HepG2 (cell line): Measurements from ENCODE around the gene BARX1. TPM values are rescaled to one million over a fixed set of nuclear protein-coding genes. Genes with fewer than 3 reads are reported as not detected.

ENCODE experiments used
- ATAC-seq: fragments of 200-7000 bp; cut with Tn5 transposase; 3 replicates; pipeline ENCODE4 v1.9.1; 2020; ENCODE audit warnings: mild to moderate bottlenecking, moderate library complexity
- BruUV-seq: library from RNA; stranded (reverse); fragments of 400-500 nt; replicated peaks from 2 replicates; lab custom pipeline; 2021; lab: Mats Ljungman, UMichigan
- CTCF ChIA-PET: fragments of 300-600 bp; formaldehyde crosslinking; extraction: SDS; loops from one replicate; lab custom pipeline; 2021; ENCODE audit warnings: low total read pairs, inconsistent platforms, low intra/inter-chr PET ratio; lab: Yijun Ruan, JAX
- POLR2A ChIA-PET: fragments of 350-600 bp; sonication (Branson Sonifier 250); formaldehyde crosslinking; loops from one replicate; lab custom pipeline; 2020; ENCODE audit warnings: antibody characterized with exemption, inconsistent platforms; lab: Yijun Ruan, JAX
- DNase-seq: peaks from one replicate; pipeline ENCODE4 v3.0.0-alpha.2; 2015; ENCODE audit warnings: low spot score
- FAIRE-seq: peaks from 3 replicates; lab custom pipeline; 2011; peaks lifted over from hg19 to GRCh38; lab: Jason Lieb, UNC
- H2AFZ ChIP-seq: one replicate; pipeline ENCODE4 v1.6.1; 2011; ENCODE audit warnings: low read length, inconsistent platforms
- H3K27ac ChIP-seq: fragments of 300-600 bp; 3 replicates; pipeline ENCODE4 v1.8.0; 2011; ENCODE audit warnings: mixed run types, mild to moderate bottlenecking, mixed read lengths, low read length, inconsistent platforms; ENCODE audit not compliant: insufficient read depth; ENCODE audit errors: extremely low read length
- H3K27me3 ChIP-seq, 2 experiments: fragments of 200-600 bp in 1 of 2; 2 replicates in 1 of 2; 3 replicates in 1 of 2; pipeline versions ENCODE4 v1.6.0 to v1.8.0; 2011; ENCODE audit warnings: low read length in 2 of 2, mild to moderate bottlenecking in 2 of 2, moderate library complexity in 2 of 2, inconsistent platforms in 1 of 2; ENCODE audit not compliant: insufficient read depth in 2 of 2, control insufficient read depth in 1 of 2
- H3K36me3 ChIP-seq, 2 experiments: fragments of 200-600 bp in 1 of 2; replicated peaks in 1 of 2; 2 replicates in 1 of 2; 3 replicates in 1 of 2; pipeline versions ENCODE4 v1.5.1 to v1.8.0; 2011; ENCODE audit warnings: low read length in 2 of 2, inconsistent platforms in 1 of 2; ENCODE audit not compliant: insufficient read depth in 2 of 2, control insufficient read depth in 1 of 2
- H3K4me1 ChIP-seq: 2 replicates; pipeline ENCODE4 v1.5.1; 2012; ENCODE audit warnings: low read length, inconsistent platforms; ENCODE audit not compliant: insufficient read depth
- H3K4me2 ChIP-seq: 2 replicates; pipeline ENCODE4 v1.6.0; 2011; ENCODE audit warnings: low read depth, low read length, inconsistent platforms
- H3K4me3 ChIP-seq, 3 experiments: fragments of 200-600 bp in 1 of 3; sonication (generic), shearing (Covaris generic) in 1 of 3; replicated peaks in 1 of 3; 2 replicates each; pipeline ENCODE4 v1.5.1; 2011 to 2016; ENCODE audit warnings: low read length in 3 of 3, inconsistent platforms in 2 of 3, low read depth in 2 of 3, mild to moderate bottlenecking in 2 of 3, control low read depth in 1 of 3, mixed read lengths in 1 of 3; ENCODE audit not compliant: insufficient read depth in 1 of 3
- H3K79me2 ChIP-seq: one replicate; pipeline ENCODE4 v1.6.1; 2011; ENCODE audit warnings: low read length, inconsistent platforms; ENCODE audit not compliant: insufficient read depth
- H3K9ac ChIP-seq: 2 replicates; pipeline ENCODE4 v1.6.0; 2011; ENCODE audit warnings: mild to moderate bottlenecking, low read depth, low read length, inconsistent platforms; ENCODE audit not compliant: insufficient read depth
- H3K9me3 ChIP-seq: 2 replicates; pipeline ENCODE4 v1.5.1; 2012; ENCODE audit warnings: mild to moderate bottlenecking, low read length
- H4K20me1 ChIP-seq: 2 replicates; pipeline ENCODE4 v1.6.0; 2011; ENCODE audit warnings: inconsistent platforms, mild to moderate bottlenecking, low read length, moderate library complexity; ENCODE audit not compliant: insufficient read depth
- JUNB ChIP-seq: sonication (generic); formaldehyde crosslinking; IDR thresholded peaks from 2 replicates; pipeline ENCODE4 v1.8.0; 2022; ENCODE audit warnings: missing genetic modification reagents, mild to moderate bottlenecking, borderline replicate concordance
- ZNF292 ChIP-seq: sonication (generic); formaldehyde crosslinking; IDR thresholded peaks from 2 replicates; pipeline ENCODE4 v1.8.1; 2022; ENCODE audit warnings: mild to moderate bottlenecking, low read depth, missing genetic modification reagents, borderline replicate concordance
- ZNF629 ChIP-seq: sonication (generic); formaldehyde crosslinking; conservative IDR thresholded peaks from 2 replicates; pipeline ENCODE4 v1.5.0; 2020; ENCODE audit warnings: missing genetic modification reagents
- WGBS: methylation state at CpG from one replicate; pipeline ENCODE4 v1.1.6; 2017; ENCODE audit warnings: low lambda C conversion rate; 5-methylcytosine and 5-hydroxymethylcytosine counted together
- in situ Hi-C: cut with HindIII; loops from 2 replicates; pipeline ENCODE4 v1.10.0; 2017; ENCODE audit warnings: low pct_unique_long_range_greater_than_20kb; ENCODE audit not compliant: extremely low pct_ligation_motif_present
- intact Hi-C: fragments of 100-400 bp; cut with micrococcal nuclease; formaldehyde crosslinking; loops from one replicate; pipeline ENCODE4 v1.10.0; 2022; ENCODE audit not compliant: unreplicated experiment
- polyA plus RNA-seq, 8 experiments: library from polyadenylated mRNA; depleted of rRNA in 3 of 8; stranded (reverse) in 7 of 8; unstranded in 1 of 8; fragments of >200 nt; fragmentation: Illumina TruSeq in 4 of 8; extraction: Trizol in 4 of 8; gene quantifications; 2 replicates each; pipeline versions ENCODE4 v1.2.1 to v1.2.3, GENCODE V29; 2011 to 2016; ENCODE audit warnings: low read depth in 4 of 8, missing spikeins in 1 of 8, mixed read lengths in 1 of 8; ENCODE audit not compliant: insufficient read depth in 1 of 8
- total RNA-seq, 5 experiments: library from RNA; depleted of rRNA; stranded (reverse); fragments of >200 nt; fragmentation: Illumina TruSeq; extraction: Trizol; gene quantifications; 2 replicates each; pipeline ENCODE4 v1.2.3, GENCODE V29; 2016; ENCODE audit warnings: low read depth in 1 of 5
- TF ChIP-seq, protein P1 (sequence below): sonication (generic); formaldehyde crosslinking; IDR thresholded peaks from 2 replicates; pipeline ENCODE4 v1.5.0; 2020; ENCODE audit warnings: mild to moderate bottlenecking, missing genetic modification reagents, moderate library complexity
- TF ChIP-seq, protein P2 (sequence below): sonication (generic); formaldehyde crosslinking; IDR thresholded peaks from 2 replicates; pipeline ENCODE4 v1.5.0; 2020; ENCODE audit warnings: mild to moderate bottlenecking, missing genetic modification reagents

The BARX1 gene
- total and polyA plus RNA-seq, 2 of the 13 experiments (the other 11 are each of a cell fraction or from before 2014, with no cell fraction given) = not detected

DNA sequence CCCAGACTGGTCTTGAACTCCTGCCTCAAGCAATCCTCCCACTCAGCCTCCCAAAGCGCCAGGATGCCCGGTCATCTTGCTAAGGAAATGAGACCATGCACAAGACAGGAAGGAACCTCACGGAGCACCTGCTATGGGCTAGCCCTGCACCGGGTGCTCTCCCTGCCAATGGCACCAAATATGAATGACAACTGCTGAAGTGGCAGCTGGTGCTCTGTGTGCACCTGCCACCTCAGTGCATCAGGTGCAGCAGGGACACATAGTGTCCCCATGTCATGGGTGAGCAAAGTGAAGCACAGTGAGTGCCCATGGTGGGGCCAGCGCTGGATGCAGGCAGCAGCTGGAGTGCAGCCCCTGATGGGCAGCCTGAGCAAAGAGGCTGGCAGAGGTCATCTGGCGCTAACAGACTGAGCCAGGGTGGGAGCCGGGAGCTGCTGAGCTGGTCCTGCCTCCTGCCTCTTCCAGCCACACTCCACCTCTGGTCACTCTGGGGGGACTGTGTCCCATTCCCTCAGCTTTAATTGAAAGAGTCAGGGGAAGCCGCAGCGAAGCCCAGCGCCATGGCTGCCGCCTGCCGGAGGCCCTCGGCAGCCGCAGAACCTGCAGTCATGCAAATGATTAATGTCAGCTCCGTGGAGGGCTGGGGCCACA lies 46.4 kb downstream of the BARX1 start:
- Histone ChIP-seq H3K4me3 (no peak overlapping the region), H3K79me2 (no peaks in the 10 kb centered on the region), H2AFZ (no peak overlapping the region), H3K4me1 (no peaks in the 10 kb centered on the region), H3K27ac (no peak overlapping the region), H4K20me1 (no peaks in the 10 kb centered on the region), H3K9me3 (no peaks in the 10 kb centered on the region), H3K4me2 (no peak overlapping the region), H3K36me3 (no peaks in the 10 kb centered on the region), H3K9ac (no peak overlapping the region), H3K27me3 (peaks cover 5 to 28% of the 10 kb centered on the region in 2 experiments; a peak in 3 of 5 replicates)
- ChIA-PET POLR2A (no interaction called here), CTCF (no interaction called here)
- FAIRE-seq (no peak), DNase-seq (no peak), ATAC-seq (peak; percentile 32; the same call in 2 of the 3 replicates)
- WGBS = 49% methylated on average over 11 of the region's 15 CpGs
- intact Hi-C loops (no loop called here), in situ Hi-C loops (no loop called here)
- no TSS peak for BruUV-seq
- TF ChIP-seq ZNF292 (CRISPR knock-in tag) (no peak), JUNB (CRISPR knock-in tag) (no peak)
- TF ChIP-seq, protein P1, sequence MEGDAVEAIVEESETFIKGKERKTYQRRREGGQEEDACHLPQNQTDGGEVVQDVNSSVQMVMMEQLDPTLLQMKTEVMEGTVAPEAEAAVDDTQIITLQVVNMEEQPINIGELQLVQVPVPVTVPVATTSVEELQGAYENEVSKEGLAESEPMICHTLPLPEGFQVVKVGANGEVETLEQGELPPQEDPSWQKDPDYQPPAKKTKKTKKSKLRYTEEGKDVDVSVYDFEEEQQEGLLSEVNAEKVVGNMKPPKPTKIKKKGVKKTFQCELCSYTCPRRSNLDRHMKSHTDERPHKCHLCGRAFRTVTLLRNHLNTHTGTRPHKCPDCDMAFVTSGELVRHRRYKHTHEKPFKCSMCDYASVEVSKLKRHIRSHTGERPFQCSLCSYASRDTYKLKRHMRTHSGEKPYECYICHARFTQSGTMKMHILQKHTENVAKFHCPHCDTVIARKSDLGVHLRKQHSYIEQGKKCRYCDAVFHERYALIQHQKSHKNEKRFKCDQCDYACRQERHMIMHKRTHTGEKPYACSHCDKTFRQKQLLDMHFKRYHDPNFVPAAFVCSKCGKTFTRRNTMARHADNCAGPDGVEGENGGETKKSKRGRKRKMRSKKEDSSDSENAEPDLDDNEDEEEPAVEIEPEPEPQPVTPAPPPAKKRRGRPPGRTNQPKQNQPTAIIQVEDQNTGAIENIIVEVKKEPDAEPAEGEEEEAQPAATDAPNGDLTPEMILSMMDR (CRISPR knock-in tag) = peak; percentile 32; the same call in 1 of the 2 replicates

DNA sequence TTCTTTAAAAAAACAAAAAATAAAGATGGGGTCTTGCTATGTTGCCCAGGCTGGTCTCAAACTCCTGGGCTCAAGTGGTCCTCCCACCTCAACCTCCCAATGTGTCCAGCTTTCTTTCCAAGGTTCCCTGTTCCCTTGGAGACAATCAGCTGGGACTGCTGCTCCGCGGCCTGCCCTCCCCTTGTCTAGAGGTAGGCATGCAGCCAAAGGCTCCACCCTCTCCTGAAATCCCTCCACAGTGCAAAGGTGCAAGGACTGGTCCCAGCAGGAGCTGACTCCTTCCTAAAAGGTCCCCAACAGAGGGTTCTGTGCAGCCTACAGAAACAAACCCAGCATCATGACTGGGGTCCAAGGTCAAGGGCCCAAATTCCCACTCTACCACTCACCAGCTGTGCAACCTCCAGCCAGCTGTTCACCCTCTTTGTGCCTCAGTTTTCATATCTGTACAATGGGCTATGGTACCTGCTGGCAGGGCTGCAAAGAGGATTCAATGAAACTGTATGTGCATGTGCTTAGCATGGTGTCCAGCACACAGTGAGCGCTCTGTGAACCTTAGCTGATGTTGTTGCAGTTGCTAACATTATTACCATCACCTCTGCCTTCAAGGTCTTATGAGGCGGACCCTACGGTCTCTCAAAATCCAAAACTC lies 47.5 kb downstream of the BARX1 start:
- Histone ChIP-seq H3K9ac (no peak overlapping the region), H3K79me2 (no peaks in the 10 kb centered on the region), H3K9me3 (no peaks in the 10 kb centered on the region), H4K20me1 (no peaks in the 10 kb centered on the region), H3K4me2 (no peak overlapping the region), H3K27me3 (peaks cover 5 to 24% of the 10 kb centered on the region in 2 experiments; a peak in 3 of 5 replicates), H3K36me3 (no peaks in the 10 kb centered on the region), H3K4me3 (no peak overlapping the region), H2AFZ (no peak overlapping the region), H3K4me1 (no peaks in the 10 kb centered on the region), H3K27ac (no peak overlapping the region)
- in situ Hi-C loops (no loop called here), intact Hi-C loops (no loop called here)
- no peak for FAIRE-seq
- ATAC-seq = no peak
- WGBS = 46% methylated on average over 5 of the region's 5 CpGs
- ChIA-PET CTCF (no interaction called here), POLR2A (no interaction called here)
- BruUV-seq = no TSS peak
- no peak for DNase-seq
- TF ChIP-seq, protein P2, sequence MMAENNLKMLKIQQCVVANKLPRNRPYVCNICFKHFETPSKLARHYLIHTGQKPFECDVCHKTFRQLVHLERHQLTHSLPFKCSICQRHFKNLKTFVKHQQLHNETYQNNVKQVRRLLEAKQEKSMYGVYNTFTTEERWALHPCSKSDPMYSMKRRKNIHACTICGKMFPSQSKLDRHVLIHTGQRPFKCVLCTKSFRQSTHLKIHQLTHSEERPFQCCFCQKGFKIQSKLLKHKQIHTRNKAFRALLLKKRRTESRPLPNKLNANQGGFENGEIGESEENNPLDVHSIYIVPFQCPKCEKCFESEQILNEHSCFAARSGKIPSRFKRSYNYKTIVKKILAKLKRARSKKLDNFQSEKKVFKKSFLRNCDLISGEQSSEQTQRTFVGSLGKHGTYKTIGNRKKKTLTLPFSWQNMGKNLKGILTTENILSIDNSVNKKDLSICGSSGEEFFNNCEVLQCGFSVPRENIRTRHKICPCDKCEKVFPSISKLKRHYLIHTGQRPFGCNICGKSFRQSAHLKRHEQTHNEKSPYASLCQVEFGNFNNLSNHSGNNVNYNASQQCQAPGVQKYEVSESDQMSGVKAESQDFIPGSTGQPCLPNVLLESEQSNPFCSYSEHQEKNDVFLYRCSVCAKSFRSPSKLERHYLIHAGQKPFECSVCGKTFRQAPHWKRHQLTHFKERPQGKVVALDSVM (CRISPR knock-in tag) = no peak
- TF ChIP-seq ZNF629 (CRISPR knock-in tag) = peak; percentile 80
